D721Med (cell line): Measurements from ENCODE around the gene SLC25A48.

Source experiments
- DNase-seq: peaks from one replicate; pipeline ENCODE4 v3.0.0; 2011; ENCODE audit warnings: low spot score; ENCODE audit not compliant: insufficient read length
- FAIRE-seq: peaks from 2 replicates; lab custom pipeline; 2011; peaks lifted over from hg19 to GRCh38; lab: Jason Lieb, UNC
- TF ChIP-seq, protein P1 (sequence below): IDR thresholded peaks from 2 replicates; pipeline ENCODE4 v1.5.1; 2012; ENCODE audit warnings: mild to moderate bottlenecking, control low read depth; ENCODE audit not compliant: insufficient read depth; ENCODE audit errors: missing control alignments

SLC25A48 gene

DNA sequence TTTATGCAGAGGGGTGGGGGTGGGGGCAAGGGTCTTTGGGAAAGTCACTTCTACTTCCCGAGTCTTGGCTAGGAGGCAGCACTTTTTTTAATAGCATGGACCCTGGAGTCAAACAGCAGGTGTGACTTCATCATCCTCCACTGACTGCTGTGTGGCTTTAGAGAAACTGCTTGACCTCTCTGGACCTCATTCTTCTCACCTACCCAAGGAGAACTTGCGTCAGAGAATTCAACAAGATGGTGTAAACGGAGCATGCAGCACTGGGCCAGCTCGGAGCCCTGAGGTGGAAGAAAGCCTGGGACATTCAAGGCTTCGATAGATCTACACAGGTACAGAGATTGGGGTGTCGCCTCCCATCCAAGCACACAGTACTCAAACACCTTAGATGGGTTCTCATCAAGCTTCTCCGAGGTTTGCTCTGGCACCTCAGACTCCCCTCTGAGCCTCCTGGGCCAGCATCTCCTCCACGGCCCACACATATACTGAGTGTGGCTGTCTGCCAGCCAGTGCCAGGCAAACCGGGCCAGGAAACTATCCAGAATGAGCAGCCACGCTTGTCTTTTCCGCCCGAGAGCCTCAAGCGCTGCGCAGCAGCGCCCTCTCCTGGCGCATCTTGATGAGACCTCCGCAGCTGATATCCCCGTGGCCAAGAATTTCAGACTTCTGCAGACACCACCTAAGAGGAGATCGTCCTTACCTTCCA lies 4.6 kb upstream of the SLC25A48 start:
- DNase-seq: peak; percentile 68
- TF ChIP-seq, protein P1, sequence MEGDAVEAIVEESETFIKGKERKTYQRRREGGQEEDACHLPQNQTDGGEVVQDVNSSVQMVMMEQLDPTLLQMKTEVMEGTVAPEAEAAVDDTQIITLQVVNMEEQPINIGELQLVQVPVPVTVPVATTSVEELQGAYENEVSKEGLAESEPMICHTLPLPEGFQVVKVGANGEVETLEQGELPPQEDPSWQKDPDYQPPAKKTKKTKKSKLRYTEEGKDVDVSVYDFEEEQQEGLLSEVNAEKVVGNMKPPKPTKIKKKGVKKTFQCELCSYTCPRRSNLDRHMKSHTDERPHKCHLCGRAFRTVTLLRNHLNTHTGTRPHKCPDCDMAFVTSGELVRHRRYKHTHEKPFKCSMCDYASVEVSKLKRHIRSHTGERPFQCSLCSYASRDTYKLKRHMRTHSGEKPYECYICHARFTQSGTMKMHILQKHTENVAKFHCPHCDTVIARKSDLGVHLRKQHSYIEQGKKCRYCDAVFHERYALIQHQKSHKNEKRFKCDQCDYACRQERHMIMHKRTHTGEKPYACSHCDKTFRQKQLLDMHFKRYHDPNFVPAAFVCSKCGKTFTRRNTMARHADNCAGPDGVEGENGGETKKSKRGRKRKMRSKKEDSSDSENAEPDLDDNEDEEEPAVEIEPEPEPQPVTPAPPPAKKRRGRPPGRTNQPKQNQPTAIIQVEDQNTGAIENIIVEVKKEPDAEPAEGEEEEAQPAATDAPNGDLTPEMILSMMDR: peak; percentile 73
- no peak for FAIRE-seq

- FAIRE-seq: no peak
Measured at GRCh38 chr5:135830384-135830700, 4.1 kb upstream of the SLC25A48 start.

DNA sequence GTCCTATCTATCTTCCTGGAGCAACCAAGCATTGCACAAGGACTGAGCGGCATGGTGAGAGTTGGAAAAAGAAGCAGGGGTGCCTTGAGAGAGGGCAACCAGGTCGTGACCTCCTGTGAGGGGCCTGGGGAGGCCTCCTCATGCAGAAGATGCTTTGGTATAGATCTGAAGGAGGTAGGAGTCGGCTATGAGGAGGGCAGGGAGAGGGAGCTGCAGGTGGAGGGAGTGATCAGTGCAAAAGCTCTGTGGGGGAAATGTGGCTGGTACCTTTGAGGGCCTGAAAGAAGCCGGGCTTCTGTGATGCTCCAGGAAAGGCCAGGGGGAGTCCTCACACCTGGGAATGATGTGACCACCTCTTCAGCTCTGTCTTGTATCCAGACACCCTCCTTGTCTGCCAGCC lies 3.6 kb upstream of the SLC25A48 start:
- TF ChIP-seq, protein P1: no peak
- no peak for DNase-seq
- no peak for FAIRE-seq

More at GRCh38 chr5:135830384-135830700, 4.1 kb upstream of the SLC25A48 start:
- TF ChIP-seq, protein P1: no peak
- DNase-seq: no peak

DNA sequence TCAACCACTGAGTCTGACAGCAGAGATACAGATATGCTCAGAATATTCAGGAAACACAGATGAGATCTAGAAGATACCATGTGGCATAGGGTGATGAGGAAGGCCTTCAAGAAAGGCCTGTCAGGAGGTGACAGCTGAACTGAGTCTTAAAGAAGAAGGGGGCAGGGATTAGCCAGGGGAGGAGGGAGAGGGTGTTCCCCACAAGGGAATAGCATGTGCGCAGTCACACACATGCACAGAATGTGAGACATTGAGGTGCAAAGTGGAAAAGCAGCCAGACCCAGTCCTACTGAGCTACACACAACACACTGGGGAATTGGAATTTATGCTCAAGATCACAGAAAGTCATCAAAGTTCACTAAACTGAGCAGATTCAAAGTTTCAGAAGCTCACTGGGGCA lies 3.0 kb upstream of the SLC25A48 start:
- DNase-seq (no peak), FAIRE-seq (no peak)
- TF ChIP-seq, protein P1: no peak

DNA sequence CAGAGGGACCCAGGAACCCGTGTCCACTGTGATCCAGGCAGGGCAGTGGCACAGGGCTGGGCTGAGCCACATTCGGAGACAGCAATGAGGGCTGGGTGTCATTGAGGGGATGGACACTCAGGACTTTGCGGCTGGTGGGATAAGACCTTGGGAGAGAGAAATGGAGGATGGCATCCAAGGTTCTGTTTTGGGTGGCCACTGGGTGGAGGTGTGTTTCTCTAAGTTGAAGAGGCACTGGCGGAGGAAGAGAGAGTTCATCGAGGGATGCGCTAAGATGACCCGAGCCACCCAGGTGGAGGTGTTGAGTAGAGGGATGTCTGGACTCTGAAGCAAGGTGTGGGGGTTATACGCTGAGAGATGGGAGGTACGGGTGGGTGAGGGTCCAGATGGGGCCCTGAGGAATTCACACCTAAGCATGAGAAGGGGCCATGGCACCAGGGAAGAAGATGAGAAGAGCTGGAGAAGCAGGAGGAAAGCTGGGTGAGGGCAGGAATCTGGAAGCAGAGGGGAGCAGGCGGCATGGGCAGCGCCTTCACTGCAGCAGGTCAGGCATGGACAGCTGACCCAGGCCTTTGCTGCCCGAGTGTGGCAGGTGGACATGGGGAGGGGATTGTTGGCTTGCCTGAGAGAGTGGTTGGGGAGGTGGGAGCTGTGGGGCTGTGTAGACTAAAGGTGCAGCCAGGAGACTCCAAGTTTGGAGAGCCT lies 2.5 kb upstream of the SLC25A48 start:
- FAIRE-seq: no peak
- TF ChIP-seq, protein P1: no peak

DNA sequence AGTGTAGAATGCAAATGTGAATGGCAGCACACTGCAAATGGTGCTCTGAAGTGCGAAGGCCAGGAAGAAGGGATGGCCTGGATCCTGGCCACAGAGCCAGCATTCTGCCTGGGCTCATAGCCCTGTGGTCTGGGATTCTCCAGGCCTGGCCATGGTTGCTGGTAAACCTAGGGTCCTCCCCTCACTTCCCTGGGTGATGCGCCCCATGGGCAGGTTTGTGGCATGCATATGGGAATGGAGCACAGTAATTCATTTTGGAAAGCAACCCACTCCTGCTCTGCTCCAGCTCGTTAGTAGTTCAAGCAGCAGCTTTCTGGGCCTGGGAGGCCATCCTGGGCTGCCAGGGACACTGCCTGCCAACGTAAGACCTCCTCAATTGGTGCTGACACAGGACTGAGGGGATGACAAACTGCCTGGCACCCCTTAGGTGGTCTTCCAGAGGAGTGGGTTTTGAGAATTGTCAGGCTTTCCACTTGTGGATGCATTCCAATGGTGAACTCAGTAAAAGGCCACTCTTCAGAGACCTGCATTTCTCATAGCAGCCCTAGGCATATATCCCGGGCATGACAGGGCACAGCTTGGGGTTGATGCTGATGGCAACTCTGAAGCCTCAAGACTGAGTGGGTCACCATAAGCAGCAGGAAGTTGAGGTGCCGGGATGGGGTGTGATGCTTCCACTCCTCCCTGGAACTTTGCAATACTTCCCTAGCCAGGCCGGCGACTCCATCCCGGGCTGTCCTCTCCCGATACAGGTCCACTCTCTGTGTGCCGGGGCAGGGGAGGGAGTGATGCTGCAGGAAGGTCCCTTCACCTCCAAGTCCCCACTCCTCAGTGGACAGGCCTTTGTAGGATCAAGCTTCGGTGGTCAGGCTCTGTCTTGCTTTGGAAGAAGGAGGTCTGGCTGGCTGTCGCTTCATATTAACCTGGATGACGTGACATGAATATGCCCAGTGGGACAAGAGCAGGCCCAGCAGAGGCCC lies 1.2 kb upstream of the SLC25A48 start:
- DNase-seq: no peak
- FAIRE-seq: no peak
- TF ChIP-seq, protein P1: no peak

More for the DNA sequence above, 2.5 kb upstream of the SLC25A48 start:
- DNase-seq: no peak
